Uterus (tissue), 4 donors: ENCODE data around the gene ARID5B. TPM values are rescaled to one million over a fixed set of nuclear protein-coding genes. Genes with fewer than 3 reads are reported as not detected.
A peak's percentile ranks its signal among the peaks of the same experiment; 100 is the strongest.

Experiments
- DNase-seq, 2 donors: peaks; one replicate each; pipeline ENCODE4 v3.0.0-alpha.2; 2019 to 2020
- H3K27ac ChIP-seq, 2 donors: fragments of 200-600 bp; sonication (generic); 1 replicate in 1 of 2; 2 replicates in 1 of 2; pipeline ENCODE4 v1.5.1; 2016 to 2018
- H3K27me3 ChIP-seq, 2 donors: fragments of 200-600 bp; sonication (generic); one replicate each; pipeline ENCODE4 v1.5.1; 2018 to 2019; ENCODE audit warnings: control low read depth in 1 of 2
- H3K36me3 ChIP-seq, 2 donors: fragments of 200-600 bp; sonication (generic); one replicate each; pipeline ENCODE4 v1.5.1; 2019; ENCODE audit warnings: control low read depth in 1 of 2
- H3K4me1 ChIP-seq, 2 donors: fragments of 200-600 bp; sonication (generic); one replicate each; pipeline ENCODE4 v1.5.1; 2018 to 2019; ENCODE audit warnings: control low read depth in 1 of 2
- H3K4me3 ChIP-seq, 2 donors: fragments of 200-600 bp; sonication (generic); 1 replicate in 1 of 2; 2 replicates in 1 of 2; pipeline ENCODE4 v1.5.1; 2018 to 2019; ENCODE audit warnings: mild to moderate bottlenecking in 1 of 2
- H3K9me3 ChIP-seq, 2 donors: fragments of 200-600 bp; sonication (generic); one replicate each; pipeline ENCODE4 v1.5.1; 2019; ENCODE audit warnings: control low read depth in 1 of 2
- CTCF ChIP-seq, 4 experiments: fragments of 200-600 bp in 2 of 4; fragments of 450-650 bp in 2 of 4; sonication (generic) in 2 of 4; IDR thresholded peaks; one replicate each; pipeline ENCODE4 v1.5.1; 2016 to 2019; ENCODE audit warnings: antibody characterized with exemption in 4 of 4, mild to moderate bottlenecking in 2 of 4, moderate library complexity in 1 of 4
- POLR2A ChIP-seq, 2 donors: fragments of 450-650 bp; IDR thresholded peaks; one replicate each; pipeline ENCODE4 v1.6.1; 2016; ENCODE audit warnings: antibody characterized with exemption in 2 of 2, mild to moderate bottlenecking in 1 of 2, moderate library complexity in 1 of 2
- intact Hi-C: fragments of 100-400 bp; cut with DNase I; formaldehyde crosslinking; loops from one replicate; pipeline ENCODE4 v1.15.1; 2023; ENCODE audit warnings: low total_unique reads
- total RNA-seq, 4 donors: library from RNA; depleted of rRNA in 3 of 4; stranded (reverse); fragments of >200 nt in 3 of 4; gene quantifications; one replicate each; pipeline versions ENCODE4 v1.1.0 to v1.2.4, GENCODE V29; 2014 to 2023
- donor health status: DM: yes; HTN: yes; CAD: no.

ARID5B gene
- total RNA-seq, 4 donors from 2014 or later = 38.7 to 64.1 (median 56.6) TPM

GRCh38 chr10:61987951-61988379 is 86.5 kb downstream of the ARID5B start:
- peaks cover 3 to 6% of the 10 kb centered on the region in 2 donors for H3K4me1 ChIP-seq
- intact Hi-C loops = no loop called here
- H3K4me3 ChIP-seq = no peak overlapping the region
- no peak for TF ChIP-seq CTCF (IDR thresholded peaks at IDR 0.05)
- no peak for TF ChIP-seq POLR2A (IDR thresholded peaks at IDR 0.05)
- DNase-seq = no peak
- H3K27ac ChIP-seq = peak overlapping the region; percentile 54 to 71
- H3K27me3 ChIP-seq = no peaks in the 10 kb centered on the region
- H3K9me3 ChIP-seq = no peaks in the 10 kb centered on the region
- H3K36me3 ChIP-seq = no peaks in the 10 kb centered on the region

GRCh38 chr10:61989995-61990760 is 88.7 kb downstream of the ARID5B start:
- no peaks in the 10 kb centered on the region for H3K27me3 ChIP-seq
- no peak overlapping the region for H3K4me3 ChIP-seq
- TF ChIP-seq POLR2A (IDR thresholded peaks at IDR 0.05) = no peak
- TF ChIP-seq CTCF (IDR thresholded peaks at IDR 0.05) = no peak
- H3K4me1 ChIP-seq = peaks cover 3 to 13% of the 10 kb centered on the region in 2 donors
- DNase-seq = no peak
- intact Hi-C loops = no loop called here
- no peaks in the 10 kb centered on the region for H3K36me3 ChIP-seq
- H3K9me3 ChIP-seq = no peaks in the 10 kb centered on the region
- H3K27ac ChIP-seq = no peak overlapping the region

- H3K4me1 ChIP-seq = peaks cover 9 to 13% of the 10 kb centered on the region in 2 donors
- intact Hi-C loops = no loop called here
Measured at GRCh38 chr10:61990761-61991135, 89.2 kb downstream of the ARID5B start.

GRCh38 chr10:61991166-61991565 is 89.7 kb downstream of the ARID5B start:
- Histone ChIP-seq H3K4me1 (peaks cover 9 to 13% of the 10 kb centered on the region in 2 donors), H3K36me3 (no peaks in the 10 kb centered on the region), H3K27ac (no peak overlapping the region), H3K4me3 (no peak overlapping the region), H3K9me3 (no peaks in the 10 kb centered on the region), H3K27me3 (no peaks in the 10 kb centered on the region)
- DNase-seq = no peak
- intact Hi-C loops = no loop called here
- TF ChIP-seq CTCF (IDR thresholded peaks at IDR 0.05) = no peak

More at GRCh38 chr10:61990761-61991135, 89.2 kb downstream of the ARID5B start:
- no peak for DNase-seq
- no peak overlapping the region for H3K4me3 ChIP-seq
- no peaks in the 10 kb centered on the region for H3K36me3 ChIP-seq
- H3K27ac ChIP-seq = no peak overlapping the region
- no peaks in the 10 kb centered on the region for H3K27me3 ChIP-seq
- no peaks in the 10 kb centered on the region for H3K9me3 ChIP-seq
- no peak for TF ChIP-seq CTCF (IDR thresholded peaks at IDR 0.05)
- TF ChIP-seq POLR2A (IDR thresholded peaks at IDR 0.05) = no peak

- Histone ChIP-seq H3K36me3 (no peaks in the 10 kb centered on the region), H3K27me3 (no peaks in the 10 kb centered on the region), H3K27ac (peak overlapping the region; percentile 40 to 85), H3K9me3 (no peaks in the 10 kb centered on the region), H3K4me3 (no peak overlapping the region), H3K4me1 (peaks cover 9 to 13% of the 10 kb centered on the region in 2 donors)
- TF ChIP-seq CTCF (IDR thresholded peaks at IDR 0.05) = no peak
- TF ChIP-seq POLR2A (IDR thresholded peaks at IDR 0.05) = no peak
- DNase-seq = no peak
- intact Hi-C loops = no loop called here
Measured at GRCh38 chr10:61992059-61992460, 90.6 kb downstream of the ARID5B start.
